Endothelial cell of umbilical vein (primary cell): ENCODE data around the gene KIF25.

Experiments used
- CTCF ChIP-seq, 2 donors: IDR thresholded peaks; 1 replicate in 1 of 2; 2 replicates in 1 of 2; pipeline ENCODE4 v1.5.1; 2011; ENCODE audit warnings: low read length in 2 of 2, mild to moderate bottlenecking in 2 of 2, moderate library complexity in 2 of 2, control low read depth in 1 of 2, inconsistent platforms in 1 of 2, low read depth in 1 of 2; ENCODE audit not compliant: insufficient read depth in 1 of 2; ENCODE audit errors: extremely low read depth in 1 of 2
- EZH2 ChIP-seq: IDR thresholded peaks from 2 replicates; pipeline ENCODE4 v1.6.1; 2012; ENCODE audit warnings: borderline replicate concordance, low read depth, mild to moderate bottlenecking, moderate library complexity, low read length, inconsistent platforms; ENCODE audit not compliant: severe bottlenecking
- FOS ChIP-seq: IDR thresholded peaks from 2 replicates; pipeline ENCODE4 v1.6.1; 2011; ENCODE audit warnings: mild to moderate bottlenecking, low read length, moderate library complexity, borderline replicate concordance; ENCODE audit not compliant: insufficient read depth
- GATA2 ChIP-seq: IDR thresholded peaks from 2 replicates; pipeline ENCODE4 v1.7.0; 2011; ENCODE audit warnings: low read depth, mild to moderate bottlenecking, moderate library complexity, mixed read lengths, low read length; ENCODE audit not compliant: insufficient read length, insufficient read depth
- JUN ChIP-seq: IDR thresholded peaks from 2 replicates; pipeline ENCODE4 v1.6.1; 2011; ENCODE audit warnings: borderline replicate concordance, low read depth; ENCODE audit not compliant: insufficient read length, insufficient read depth
- MYC ChIP-seq: IDR thresholded peaks from one replicate; pipeline ENCODE4 v1.6.1; 2011; ENCODE audit warnings: mild to moderate bottlenecking, low read depth, low read length
- POLR2A ChIP-seq: IDR thresholded peaks from 2 replicates; pipeline ENCODE4 v1.6.1; 2012; ENCODE audit warnings: low read depth, mild to moderate bottlenecking, control low read depth, low read length
- POLR2AphosphoS5 ChIP-seq: IDR thresholded peaks from 2 replicates; pipeline ENCODE4 v1.6.1; 2012; ENCODE audit warnings: low read depth, mild to moderate bottlenecking, control low read depth, low read length, moderate library complexity; ENCODE audit not compliant: insufficient read depth

DNA sequence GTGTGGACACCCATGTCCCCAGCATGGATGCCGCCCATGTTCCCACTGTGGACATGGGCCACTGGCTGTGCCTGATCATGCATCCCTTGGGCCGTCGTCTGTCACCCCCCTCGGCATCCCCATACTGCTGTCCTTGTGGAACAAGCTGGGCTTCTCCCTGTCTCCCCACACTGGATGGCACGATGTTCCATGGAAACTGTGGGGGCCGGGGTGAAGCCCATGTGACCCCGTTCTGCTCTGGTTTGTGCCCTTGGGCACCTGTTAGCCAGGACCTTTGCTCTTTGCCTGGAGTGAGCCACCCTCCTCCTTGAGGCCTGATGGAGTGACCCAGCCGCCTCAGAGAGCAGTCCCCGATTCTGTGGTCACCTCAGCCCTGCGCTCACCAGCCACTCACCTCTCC, 89.1 kb downstream of the KIF25 start:
- TF ChIP-seq POLR2AphosphoS5 (no peak), CTCF (IDR thresholded peaks at IDR 0.05; ENCODE audit: extremely low read depth in 1 of 2, insufficient read depth in 1 of 2, low read depth in 1 of 2, low read length in 2 of 2) (no peak), EZH2 (no peak), MYC (no peak), FOS (no peak), POLR2A (no peak), GATA2 (no peak), JUN (no peak)
